ENCODE data around the gene PPM1A.

PPM1A gene

GRCh38 chr14:60248697-60249318 lies at the start of gene PPM1A:
PPM1A (plus strand) TSS chr14:60249221; CDS start chr14:60282704, 33,483 bp downstream.
- peak within 1 kb of the TSS; percentile 61 to 96 (median 91) for H3K4me3 ChIP-seq
- peak within 1 kb of the TSS; percentile 94 to 100 (median 99) for H3K27ac ChIP-seq

- no peak overlapping the region for H3K27ac ChIP-seq
Measured at GRCh38 chr14:60199321-60199720, 49.7 kb upstream of the PPM1A start.

GRCh38 chr14:60204104-60204842 lies 44.7 kb upstream of the PPM1A start:
- H3K27ac ChIP-seq: peak overlapping the region in 2 of 21 experiments; percentile 22 to 38
- H3K4me3 ChIP-seq: no peak overlapping the region

More at GRCh38 chr14:60199321-60199720, 49.7 kb upstream of the PPM1A start:
- no peak overlapping the region for H3K4me3 ChIP-seq

GRCh38 chr14:60204843-60205774 lies 43.9 kb upstream of the PPM1A start:
- Histone ChIP-seq H3K4me3 (no peak overlapping the region), H3K27ac (peak overlapping the region in 3 of 21 experiments; percentile 22 to 51 (median 38))

GRCh38 chr14:60206249-60206670 lies 42.8 kb upstream of the PPM1A start:
- Histone ChIP-seq H3K4me3 (no peak overlapping the region), H3K27ac (no peak overlapping the region)

DNA sequence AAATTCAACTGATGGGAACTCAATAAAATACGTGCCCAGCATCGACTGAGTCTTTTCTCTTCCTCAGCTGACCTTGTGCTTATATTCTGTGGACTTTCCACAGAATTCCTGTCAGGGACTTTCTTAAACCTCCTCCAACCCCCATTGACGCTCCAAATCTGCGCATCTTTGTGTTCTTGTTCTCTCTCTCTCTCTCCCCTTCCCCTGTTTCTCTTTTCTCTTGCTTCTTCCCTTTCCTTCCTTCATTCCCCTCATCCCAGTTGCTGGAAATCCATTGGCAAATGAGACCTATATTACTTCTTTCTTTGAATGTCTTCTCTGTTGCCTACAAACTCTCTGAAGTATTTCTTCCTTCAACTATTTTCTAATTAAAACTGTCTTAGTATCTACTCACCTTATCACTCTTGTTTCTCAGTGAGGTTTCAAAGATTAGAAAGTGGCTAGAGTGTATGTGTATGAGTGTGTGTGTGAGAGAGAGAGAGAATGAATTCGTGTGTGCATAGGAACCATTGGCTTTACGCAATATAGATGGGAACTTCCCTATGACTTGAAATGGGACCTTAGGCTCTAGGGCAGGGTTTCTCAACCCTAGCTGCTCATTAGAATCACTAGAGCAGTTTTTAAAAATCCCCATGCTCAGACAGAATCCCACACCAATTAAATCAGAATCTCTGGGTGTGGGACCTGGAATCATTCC lies 42.0 kb upstream of the PPM1A start:
- H3K4me3 ChIP-seq: no peak overlapping the region

DNA sequence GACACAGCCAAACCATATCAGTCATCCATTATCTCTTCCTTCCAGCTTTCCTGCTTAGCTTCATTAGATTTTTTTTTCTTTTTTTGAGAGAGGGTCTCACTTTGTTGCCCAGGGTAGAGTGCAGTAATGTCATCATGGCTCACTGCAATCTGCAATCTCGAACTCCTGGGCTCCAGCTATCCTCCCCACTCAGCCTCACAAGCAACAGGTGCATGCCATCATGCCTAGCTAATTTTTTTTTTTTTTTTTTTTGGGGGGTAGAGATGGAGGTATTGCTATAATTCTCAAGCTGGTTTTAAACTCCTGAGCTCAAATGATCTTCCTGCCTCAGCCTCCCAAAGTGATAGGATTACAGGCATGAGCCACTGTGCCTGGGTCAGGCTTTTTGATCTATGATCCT lies 38.3 kb upstream of the PPM1A start:
- H3K4me3 ChIP-seq: no peak overlapping the region
- no peak overlapping the region for H3K27ac ChIP-seq

More for the DNA sequence above, 42.0 kb upstream of the PPM1A start:
- no peak overlapping the region for H3K27ac ChIP-seq

- no peak overlapping the region for H3K4me3 ChIP-seq
- no peak overlapping the region for H3K27ac ChIP-seq
Measured at GRCh38 chr14:60211153-60211552, 37.9 kb upstream of the PPM1A start.

GRCh38 chr14:60212503-60213371 lies 36.3 kb upstream of the PPM1A start:
- Histone ChIP-seq H3K27ac (no peak overlapping the region), H3K4me3 (no peak overlapping the region)

DNA sequence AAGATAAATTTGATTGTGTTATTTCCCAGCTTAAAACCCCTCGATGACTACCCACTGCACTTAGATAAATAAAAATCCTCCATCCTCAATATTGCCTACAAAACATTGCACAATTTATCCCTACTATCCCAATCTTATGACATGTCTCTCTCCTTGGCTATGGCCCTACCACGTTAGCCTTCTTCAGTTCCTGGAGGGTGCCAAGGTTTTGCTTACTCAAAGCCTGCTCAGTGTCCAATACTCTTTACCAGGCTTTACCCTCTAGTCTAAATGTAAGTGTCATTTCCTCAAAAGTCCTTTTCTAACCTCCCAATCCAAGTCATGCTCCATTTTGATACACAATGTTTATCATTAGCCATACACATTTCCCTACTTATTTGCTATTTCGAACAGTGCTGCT lies 35.0 kb upstream of the PPM1A start:
- H3K27ac ChIP-seq: no peak overlapping the region

DNA sequence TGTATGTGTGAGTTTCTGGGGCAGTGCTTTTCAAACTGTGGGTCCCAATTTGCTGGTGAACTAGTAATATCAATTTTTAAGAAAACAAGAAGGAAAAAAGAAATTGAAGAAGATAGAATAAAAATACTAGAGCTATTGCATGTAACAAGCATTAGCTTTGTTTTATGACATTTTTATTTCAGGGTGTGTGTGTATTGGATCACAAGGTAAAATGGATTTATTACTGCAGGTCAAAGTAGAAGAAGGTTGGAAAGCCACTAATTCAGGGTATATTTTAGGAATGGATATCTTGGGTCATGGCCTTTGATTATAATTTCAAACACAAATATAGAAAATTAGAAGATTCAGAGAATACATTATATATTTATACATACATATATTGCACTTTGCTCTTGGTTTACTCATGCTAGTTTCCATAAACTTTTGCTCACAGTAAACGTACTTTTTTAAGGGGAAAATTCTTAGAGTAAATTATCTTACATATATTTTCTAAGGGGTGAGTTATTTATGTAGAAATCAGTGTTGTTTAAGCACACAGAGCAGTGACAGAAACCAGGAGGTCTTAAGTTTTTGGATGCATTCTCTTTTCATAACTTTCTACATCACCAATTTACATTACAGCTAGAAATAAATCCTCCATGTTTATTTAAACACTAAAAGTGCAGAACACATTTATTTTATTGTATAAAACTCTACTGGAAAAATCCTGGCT lies 34.5 kb upstream of the PPM1A start:
- Histone ChIP-seq H3K27ac (no peak overlapping the region), H3K4me3 (no peak overlapping the region)

More for the DNA sequence above, 35.0 kb upstream of the PPM1A start:
- no peak overlapping the region for H3K4me3 ChIP-seq

- no peak overlapping the region for H3K27ac ChIP-seq
- no peak overlapping the region for H3K4me3 ChIP-seq
Measured at GRCh38 chr14:60215127-60215444, 33.9 kb upstream of the PPM1A start.

DNA sequence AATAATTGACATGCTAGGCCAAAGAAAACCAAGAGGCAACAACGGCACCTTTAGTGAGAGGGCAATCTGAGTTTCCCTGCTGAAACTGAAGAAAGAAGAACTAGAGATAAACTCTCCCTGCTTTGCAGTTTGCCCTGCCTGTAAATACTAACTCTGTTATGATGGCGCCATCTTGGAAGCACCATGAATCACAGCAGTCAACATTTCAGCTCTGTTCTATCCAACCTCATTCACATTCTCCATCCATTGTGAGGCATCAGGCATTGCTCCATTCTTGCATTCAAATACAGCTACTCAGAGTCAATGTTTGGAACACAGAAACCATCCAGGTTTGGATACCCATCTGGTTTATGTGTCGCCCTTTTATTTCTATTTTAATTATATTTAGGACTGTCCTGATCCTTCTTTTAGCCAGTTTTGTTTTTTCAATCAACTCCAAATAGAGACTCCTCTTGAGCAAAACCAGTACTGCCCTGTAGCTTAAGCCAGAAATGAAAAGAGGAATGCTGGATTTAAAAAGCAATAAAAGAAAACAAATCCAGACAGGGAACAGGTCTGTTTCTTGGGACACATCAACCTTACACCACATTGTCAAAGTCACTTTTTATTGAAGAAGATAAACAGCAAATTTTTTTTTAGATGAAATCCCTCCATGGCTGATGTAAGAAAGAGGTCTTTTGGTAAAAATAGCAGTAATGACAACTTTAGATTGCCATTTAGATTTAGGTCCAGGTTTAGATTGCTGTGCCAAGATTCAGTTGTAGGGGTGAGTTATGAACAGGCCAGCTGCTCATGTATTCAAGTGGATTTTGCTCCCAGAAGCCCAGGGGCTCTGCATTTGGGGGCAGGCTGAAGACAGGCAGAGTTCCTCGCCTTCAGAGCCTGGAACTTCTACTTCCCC lies 33.3 kb upstream of the PPM1A start:
- Histone ChIP-seq H3K27ac (no peak overlapping the region), H3K4me3 (no peak overlapping the region)

- H3K27ac ChIP-seq: no peak overlapping the region
- no peak overlapping the region for H3K4me3 ChIP-seq
Measured at GRCh38 chr14:60217713-60218112, 31.3 kb upstream of the PPM1A start.

GRCh38 chr14:60220084-60220483 lies 28.9 kb upstream of the PPM1A start:
- H3K27ac ChIP-seq: no peak overlapping the region
- H3K4me3 ChIP-seq: no peak overlapping the region

- Histone ChIP-seq H3K27ac (no peak overlapping the region), H3K4me3 (no peak overlapping the region)
Measured at GRCh38 chr14:60220917-60221316, 28.1 kb upstream of the PPM1A start.

GRCh38 chr14:60221457-60221856 lies 27.6 kb upstream of the PPM1A start:
- Histone ChIP-seq H3K27ac (no peak overlapping the region), H3K4me3 (no peak overlapping the region)
